Thyroid gland (tissue), 4 donors: ENCODE measurements around the gene ATR. TPM values are rescaled to one million over a fixed set of nuclear protein-coding genes. Genes with fewer than 3 reads are reported as not detected.

Experiments used
- DNase-seq, 2 donors: peaks; one replicate each; pipeline ENCODE4 v3.0.0-alpha.2; 2019
- H3K27ac ChIP-seq, 3 donors: fragments of 200-600 bp; sonication (generic); 1 replicate in 2 of 3; 2 replicates in 1 of 3; pipeline ENCODE4 v1.5.1; 2016 to 2019; ENCODE audit warnings: mild to moderate bottlenecking in 1 of 3, moderate library complexity in 1 of 3
- H3K27me3 ChIP-seq: fragments of 200-600 bp; sonication (generic); one replicate; pipeline ENCODE4 v1.5.1; 2019
- H3K36me3 ChIP-seq, 2 donors: fragments of 200-600 bp; sonication (generic); one replicate each; pipeline ENCODE4 v1.5.1; 2016 to 2019
- H3K4me1 ChIP-seq, 2 donors: fragments of 200-600 bp; sonication (generic); one replicate each; pipeline ENCODE4 v1.5.1; 2017 to 2019
- H3K4me3 ChIP-seq, 3 donors: fragments of 200-600 bp; sonication (generic); replicated peaks in 1 of 3; 1 replicate in 2 of 3; 2 replicates in 1 of 3; pipeline ENCODE4 v1.5.1; 2016; ENCODE audit warnings: mild to moderate bottlenecking in 1 of 3
- H3K9me3 ChIP-seq: fragments of 200-600 bp; sonication (generic); one replicate; pipeline ENCODE4 v1.5.1; 2017
- CTCF ChIP-seq, 6 experiments: fragments of 200-600 bp in 3 of 6; fragments of 450-650 bp in 3 of 6; sonication (generic) in 3 of 6; IDR thresholded peaks; one replicate each; pipeline ENCODE4 v1.5.1; 2016 to 2019; ENCODE audit warnings: antibody characterized with exemption in 6 of 6, mild to moderate bottlenecking in 2 of 6, inconsistent platforms in 1 of 6, moderate library complexity in 1 of 6
- POLR2A ChIP-seq, 2 donors: fragments of 450-650 bp; IDR thresholded peaks; one replicate each; pipeline ENCODE4 v1.6.1; 2017; ENCODE audit warnings: antibody characterized with exemption in 2 of 2, mild to moderate bottlenecking in 2 of 2, moderate library complexity in 1 of 2
- WGBS, 2 donors: methylation state at CpG; one replicate each; pipeline ENCODE4 v1.1.5; 2017; 5-methylcytosine and 5-hydroxymethylcytosine counted together
- intact Hi-C: fragments of 100-400 bp; cut with DNase I; formaldehyde crosslinking; loops from one replicate; pipeline ENCODE4 v1.15.1; 2023
- total RNA-seq, 4 donors: library from RNA; depleted of rRNA; stranded (reverse); fragments of >200 nt; gene quantifications; one replicate each; pipeline ENCODE4 v1.2.3, GENCODE V29; 2016

Gene ATR
- total RNA-seq, 4 donors from 2014 or later, result 38.7 to 62.1 (median 46.3) TPM

DNA sequence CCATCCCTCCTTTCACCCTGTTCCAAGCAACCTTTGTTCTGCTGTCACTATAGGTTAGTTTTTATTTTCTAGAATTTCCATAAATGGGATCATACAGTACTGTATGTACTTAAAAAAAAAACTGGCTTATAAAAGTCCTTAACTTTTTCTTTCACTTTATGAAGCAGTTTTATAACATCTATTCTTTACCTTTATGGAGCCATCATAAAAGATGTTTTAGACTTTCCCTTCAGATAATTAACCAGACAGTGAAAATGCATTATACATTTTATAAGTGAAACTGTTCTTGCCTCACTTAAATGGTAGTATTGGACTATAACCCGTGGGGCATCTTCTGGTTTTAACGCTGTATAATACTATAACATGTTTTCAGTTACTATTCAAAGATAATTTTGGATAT, 43.9 kb upstream of the ATR start:
- H3K4me1 ChIP-seq, result no peaks in the 10 kb centered on the region
- WGBS, 2 donors, result 95 to 98% methylated on average over 2 of the region's 2 CpGs
- intact Hi-C loops, result no loop called here
- no peak for DNase-seq
- TF ChIP-seq POLR2A (IDR thresholded peaks at IDR 0.05) (no peak), CTCF (IDR thresholded peaks at IDR 0.05) (no peak)
- H3K27me3 ChIP-seq, result no peaks in the 10 kb centered on the region
- H3K4me3 ChIP-seq, result no peak overlapping the region
- H3K27ac ChIP-seq, result no peak overlapping the region
- no peaks in the 10 kb centered on the region for H3K36me3 ChIP-seq
- H3K9me3 ChIP-seq, result no peaks in the 10 kb centered on the region

DNA sequence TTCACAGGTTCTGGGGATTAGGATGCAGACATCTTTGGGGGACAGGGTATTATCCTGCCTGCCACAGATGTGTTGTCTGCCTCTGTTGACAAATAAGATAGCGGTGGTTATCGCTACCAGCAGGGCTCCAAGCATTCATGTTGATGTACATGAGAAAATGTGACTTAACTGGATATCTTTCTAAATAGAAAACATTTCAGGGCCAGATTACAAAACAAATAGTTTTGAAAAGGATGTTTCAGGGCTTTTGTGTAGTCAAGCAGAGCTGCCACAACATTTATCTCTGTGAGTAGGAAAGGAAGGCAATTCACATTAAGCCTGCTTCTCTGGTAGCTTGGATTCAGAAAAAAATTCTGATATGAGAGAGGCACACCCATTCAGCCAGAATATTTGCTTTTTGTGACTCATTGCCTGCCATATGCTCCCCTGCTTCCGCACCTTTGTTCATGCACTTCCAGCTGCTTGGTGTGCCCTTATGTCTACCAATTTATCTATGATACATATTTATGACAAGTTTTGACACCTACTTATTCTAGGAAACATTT, 40.5 kb upstream of the ATR start:
- no peak for DNase-seq
- no peaks in the 10 kb centered on the region for H3K4me1 ChIP-seq
- H3K4me3 ChIP-seq, result no peak overlapping the region
- H3K27me3 ChIP-seq, result no peaks in the 10 kb centered on the region
- no peaks in the 10 kb centered on the region for H3K36me3 ChIP-seq
- 97 to 99% methylated on average over 3 of the region's 3 CpGs for WGBS, 2 donors
- TF ChIP-seq POLR2A (IDR thresholded peaks at IDR 0.05), result no peak
- no peak for TF ChIP-seq CTCF (IDR thresholded peaks at IDR 0.05)
- H3K9me3 ChIP-seq, result no peaks in the 10 kb centered on the region
- H3K27ac ChIP-seq, result no peak overlapping the region
- intact Hi-C loops, result no loop called here

DNA sequence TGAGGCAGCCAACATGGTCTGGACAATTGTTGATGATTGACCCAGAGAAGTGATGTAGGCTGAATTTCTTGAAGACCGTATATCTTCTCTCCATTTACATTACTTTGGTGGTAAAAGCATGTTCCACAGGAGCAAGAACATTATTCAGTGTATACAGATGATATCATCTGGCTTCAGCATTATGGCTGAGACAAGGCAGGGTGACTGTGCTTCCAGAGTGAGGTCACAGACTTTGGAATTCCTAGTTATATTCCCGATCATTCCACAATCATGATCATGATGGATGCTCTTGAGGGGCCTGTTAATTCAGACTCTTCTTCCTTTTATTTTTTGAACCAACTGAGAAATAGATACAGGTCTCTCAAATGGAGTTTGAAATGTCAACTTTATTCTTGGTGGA, 36.6 kb upstream of the ATR start:
- WGBS, 2 donors, result 81 to 92% methylated on average over 2 of the region's 2 CpGs
- H3K27ac ChIP-seq, result no peak overlapping the region
- no peaks in the 10 kb centered on the region for H3K4me1 ChIP-seq
- intact Hi-C loops, result no loop called here
- no peak overlapping the region for H3K4me3 ChIP-seq
- no peaks in the 10 kb centered on the region for H3K9me3 ChIP-seq
- no peaks in the 10 kb centered on the region for H3K27me3 ChIP-seq
- no peaks in the 10 kb centered on the region for H3K36me3 ChIP-seq
- TF ChIP-seq POLR2A (IDR thresholded peaks at IDR 0.05) (no peak), CTCF (IDR thresholded peaks at IDR 0.05) (no peak)
- no peak for DNase-seq

GRCh38 chr3:142614059-142614626, 35.6 kb upstream of the ATR start:
- no peak for TF ChIP-seq POLR2A (IDR thresholded peaks at IDR 0.05)
- no peak for TF ChIP-seq CTCF (IDR thresholded peaks at IDR 0.05)
- intact Hi-C loops, result no loop called here
- no peak overlapping the region for H3K4me3 ChIP-seq
- H3K27me3 ChIP-seq, result no peaks in the 10 kb centered on the region
- no peak overlapping the region for H3K27ac ChIP-seq
- H3K9me3 ChIP-seq, result no peaks in the 10 kb centered on the region
- no peak for DNase-seq
- 82 to 87% methylated on average over 2 of the region's 2 CpGs for WGBS, 2 donors
- no peaks in the 10 kb centered on the region for H3K36me3 ChIP-seq
- no peaks in the 10 kb centered on the region for H3K4me1 ChIP-seq

- TF ChIP-seq POLR2A (IDR thresholded peaks at IDR 0.05), result no peak
- no peak for TF ChIP-seq CTCF (IDR thresholded peaks at IDR 0.05)
- 86 to 89% methylated on average over 1 of the region's 1 CpG for WGBS, 2 donors
- intact Hi-C loops, result no loop called here
- Histone ChIP-seq H3K4me3 (no peak overlapping the region), H3K27ac (no peak overlapping the region), H3K27me3 (no peaks in the 10 kb centered on the region), H3K4me1 (no peaks in the 10 kb centered on the region), H3K9me3 (no peaks in the 10 kb centered on the region), H3K36me3 (no peaks in the 10 kb centered on the region)
- no peak for DNase-seq
Measured at GRCh38 chr3:142613491-142613890, 35.0 kb upstream of the ATR start.
